Measurements from ENCODE around the gene HSBP1L1. TPM values are rescaled to one million over a fixed set of nuclear protein-coding genes. Genes with fewer than 3 reads are reported as not detected.
A peak's percentile ranks its signal among the peaks of the same experiment; 100 is the strongest.

The HSBP1L1 gene
- total and polyA plus RNA-seq, 2 of the 13 experiments (the other 11 are each of a cell fraction or from before 2014, with no cell fraction given) = 22.6 to 45.1 TPM

DNA sequence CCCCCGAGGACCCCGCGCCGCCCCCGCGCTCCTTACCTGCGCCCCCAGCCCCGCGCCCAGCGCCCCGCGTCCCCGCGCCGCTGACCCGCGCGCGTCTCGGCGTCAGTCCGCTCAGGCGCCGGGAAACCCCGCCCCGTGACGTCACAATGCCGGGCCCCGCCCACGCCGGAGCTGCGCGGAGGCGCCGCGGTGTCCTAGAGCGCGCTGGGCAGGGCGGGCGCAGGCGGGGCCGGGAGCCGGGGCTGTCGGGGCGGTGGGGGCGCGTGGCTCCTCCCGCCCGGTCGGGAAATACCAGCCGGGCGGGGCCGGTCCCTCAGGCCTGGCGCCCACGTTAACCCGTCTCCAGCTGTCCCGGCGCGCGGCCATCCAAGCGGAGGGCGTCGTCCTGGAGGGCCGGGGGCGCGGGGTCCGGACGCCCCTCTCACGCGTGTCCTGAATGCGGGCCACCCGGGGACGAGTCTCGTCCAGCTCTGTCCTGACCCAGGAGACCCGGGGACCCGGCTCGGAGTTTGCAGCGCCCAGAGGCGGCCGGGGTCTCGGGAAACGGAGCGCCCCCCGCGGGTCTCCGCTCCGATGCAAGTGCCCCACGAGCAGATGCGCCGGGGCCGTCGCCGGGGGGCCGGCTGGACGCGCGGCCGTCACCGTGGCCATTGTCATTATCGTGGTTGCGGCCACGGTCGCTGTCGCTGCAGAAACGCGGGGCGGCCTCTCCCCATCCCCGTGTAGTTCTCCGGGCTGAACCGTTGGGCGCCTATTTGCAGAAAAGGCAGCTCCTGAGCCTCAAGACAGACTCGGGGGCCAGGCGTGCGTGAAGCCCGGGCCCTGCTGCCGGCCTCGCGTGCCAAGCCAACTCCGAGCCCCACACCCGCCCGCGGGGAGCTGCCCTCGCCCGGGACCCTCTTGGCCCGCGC, 12.6 kb upstream of the HSBP1L1 start, which contains the start of gene SLC66A2 (continued):
- TF ChIP-seq, protein P1, sequence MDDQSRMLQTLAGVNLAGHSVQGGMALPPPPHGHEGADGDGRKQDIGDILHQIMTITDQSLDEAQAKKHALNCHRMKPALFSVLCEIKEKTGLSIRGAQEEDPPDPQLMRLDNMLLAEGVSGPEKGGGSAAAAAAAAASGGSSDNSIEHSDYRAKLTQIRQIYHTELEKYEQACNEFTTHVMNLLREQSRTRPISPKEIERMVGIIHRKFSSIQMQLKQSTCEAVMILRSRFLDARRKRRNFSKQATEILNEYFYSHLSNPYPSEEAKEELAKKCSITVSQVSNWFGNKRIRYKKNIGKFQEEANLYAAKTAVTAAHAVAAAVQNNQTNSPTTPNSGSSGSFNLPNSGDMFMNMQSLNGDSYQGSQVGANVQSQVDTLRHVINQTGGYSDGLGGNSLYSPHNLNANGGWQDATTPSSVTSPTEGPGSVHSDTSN (CRISPR knock-in tag; IDR thresholded peaks at IDR 0.05; ENCODE audit: borderline replicate concordance) = no peak
- TF ChIP-seq ZNF670 (CRISPR knock-in tag; IDR thresholded peaks at IDR 0.05; ENCODE audit: borderline replicate concordance) (no peak), ZNF331 (CRISPR knock-in tag; IDR thresholded peaks at IDR 0.05) (0 out of 2 replicates have a peak, but pooled peaks have one; percentile 20), YY1 (IDR thresholded peaks at IDR 0.05; ENCODE audit: insufficient read depth, insufficient replicate concordance, low read depth, low read length) (peak; percentile 70), HNRNPK (IDR thresholded peaks at IDR 0.05; ENCODE audit: low read depth, low read length, poor library complexity, severe bottlenecking) (no peak), ZNF839 (CRISPR knock-in tag; IDR thresholded peaks at IDR 0.05; ENCODE audit: borderline replicate concordance) (peak; percentile 46; the same call in 1 of the 2 replicates), JUN (CRISPR knock-in tag; IDR thresholded peaks at IDR 0.05) (no peak), ZNF7 (CRISPR knock-in tag; IDR thresholded peaks at IDR 0.05) (no peak), THAP11 (CRISPR knock-in tag; IDR thresholded peaks at IDR 0.05) (peak; percentile 40; the same call in 1 of the 2 replicates), CEBPG (CRISPR knock-in tag; IDR thresholded peaks at IDR 0.05) (no peak), HDAC2 (CRISPR knock-in tag; IDR thresholded peaks at IDR 0.05) (peak; percentile 30; the same call in 1 of the 2 replicates), EZH2 (conservative IDR thresholded peaks at IDR 0.05; ENCODE audit: low read depth, low read length) (no peak), ZNF891 (CRISPR knock-in tag; IDR thresholded peaks at IDR 0.05) (0 out of 2 replicates have a peak, but pooled peaks have one; percentile 40)
- TF ChIP-seq, protein P2, sequence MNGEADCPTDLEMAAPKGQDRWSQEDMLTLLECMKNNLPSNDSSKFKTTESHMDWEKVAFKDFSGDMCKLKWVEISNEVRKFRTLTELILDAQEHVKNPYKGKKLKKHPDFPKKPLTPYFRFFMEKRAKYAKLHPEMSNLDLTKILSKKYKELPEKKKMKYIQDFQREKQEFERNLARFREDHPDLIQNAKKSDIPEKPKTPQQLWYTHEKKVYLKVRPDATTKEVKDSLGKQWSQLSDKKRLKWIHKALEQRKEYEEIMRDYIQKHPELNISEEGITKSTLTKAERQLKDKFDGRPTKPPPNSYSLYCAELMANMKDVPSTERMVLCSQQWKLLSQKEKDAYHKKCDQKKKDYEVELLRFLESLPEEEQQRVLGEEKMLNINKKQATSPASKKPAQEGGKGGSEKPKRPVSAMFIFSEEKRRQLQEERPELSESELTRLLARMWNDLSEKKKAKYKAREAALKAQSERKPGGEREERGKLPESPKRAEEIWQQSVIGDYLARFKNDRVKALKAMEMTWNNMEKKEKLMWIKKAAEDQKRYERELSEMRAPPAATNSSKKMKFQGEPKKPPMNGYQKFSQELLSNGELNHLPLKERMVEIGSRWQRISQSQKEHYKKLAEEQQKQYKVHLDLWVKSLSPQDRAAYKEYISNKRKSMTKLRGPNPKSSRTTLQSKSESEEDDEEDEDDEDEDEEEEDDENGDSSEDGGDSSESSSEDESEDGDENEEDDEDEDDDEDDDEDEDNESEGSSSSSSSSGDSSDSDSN (CRISPR knock-in tag; IDR thresholded peaks at IDR 0.05) = peak; percentile 37; the same call in 1 of the 2 replicates
- TF ChIP-seq, protein P3, sequence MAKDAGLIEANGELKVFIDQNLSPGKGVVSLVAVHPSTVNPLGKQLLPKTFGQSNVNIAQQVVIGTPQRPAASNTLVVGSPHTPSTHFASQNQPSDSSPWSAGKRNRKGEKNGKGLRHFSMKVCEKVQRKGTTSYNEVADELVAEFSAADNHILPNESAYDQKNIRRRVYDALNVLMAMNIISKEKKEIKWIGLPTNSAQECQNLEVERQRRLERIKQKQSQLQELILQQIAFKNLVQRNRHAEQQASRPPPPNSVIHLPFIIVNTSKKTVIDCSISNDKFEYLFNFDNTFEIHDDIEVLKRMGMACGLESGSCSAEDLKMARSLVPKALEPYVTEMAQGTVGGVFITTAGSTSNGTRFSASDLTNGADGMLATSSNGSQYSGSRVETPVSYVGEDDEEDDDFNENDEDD (CRISPR knock-in tag; IDR thresholded peaks at IDR 0.05; ENCODE audit: borderline replicate concordance) = peak; percentile 10; the same call in 1 of the 2 replicates
- TF ChIP-seq, protein P4, sequence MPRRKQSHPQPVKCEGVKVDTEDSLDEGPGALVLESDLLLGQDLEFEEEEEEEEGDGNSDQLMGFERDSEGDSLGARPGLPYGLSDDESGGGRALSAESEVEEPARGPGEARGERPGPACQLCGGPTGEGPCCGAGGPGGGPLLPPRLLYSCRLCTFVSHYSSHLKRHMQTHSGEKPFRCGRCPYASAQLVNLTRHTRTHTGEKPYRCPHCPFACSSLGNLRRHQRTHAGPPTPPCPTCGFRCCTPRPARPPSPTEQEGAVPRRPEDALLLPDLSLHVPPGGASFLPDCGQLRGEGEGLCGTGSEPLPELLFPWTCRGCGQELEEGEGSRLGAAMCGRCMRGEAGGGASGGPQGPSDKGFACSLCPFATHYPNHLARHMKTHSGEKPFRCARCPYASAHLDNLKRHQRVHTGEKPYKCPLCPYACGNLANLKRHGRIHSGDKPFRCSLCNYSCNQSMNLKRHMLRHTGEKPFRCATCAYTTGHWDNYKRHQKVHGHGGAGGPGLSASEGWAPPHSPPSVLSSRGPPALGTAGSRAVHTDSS (CRISPR knock-in tag; conservative IDR thresholded peaks at IDR 0.05) = no peak
- TF ChIP-seq, protein P5, sequence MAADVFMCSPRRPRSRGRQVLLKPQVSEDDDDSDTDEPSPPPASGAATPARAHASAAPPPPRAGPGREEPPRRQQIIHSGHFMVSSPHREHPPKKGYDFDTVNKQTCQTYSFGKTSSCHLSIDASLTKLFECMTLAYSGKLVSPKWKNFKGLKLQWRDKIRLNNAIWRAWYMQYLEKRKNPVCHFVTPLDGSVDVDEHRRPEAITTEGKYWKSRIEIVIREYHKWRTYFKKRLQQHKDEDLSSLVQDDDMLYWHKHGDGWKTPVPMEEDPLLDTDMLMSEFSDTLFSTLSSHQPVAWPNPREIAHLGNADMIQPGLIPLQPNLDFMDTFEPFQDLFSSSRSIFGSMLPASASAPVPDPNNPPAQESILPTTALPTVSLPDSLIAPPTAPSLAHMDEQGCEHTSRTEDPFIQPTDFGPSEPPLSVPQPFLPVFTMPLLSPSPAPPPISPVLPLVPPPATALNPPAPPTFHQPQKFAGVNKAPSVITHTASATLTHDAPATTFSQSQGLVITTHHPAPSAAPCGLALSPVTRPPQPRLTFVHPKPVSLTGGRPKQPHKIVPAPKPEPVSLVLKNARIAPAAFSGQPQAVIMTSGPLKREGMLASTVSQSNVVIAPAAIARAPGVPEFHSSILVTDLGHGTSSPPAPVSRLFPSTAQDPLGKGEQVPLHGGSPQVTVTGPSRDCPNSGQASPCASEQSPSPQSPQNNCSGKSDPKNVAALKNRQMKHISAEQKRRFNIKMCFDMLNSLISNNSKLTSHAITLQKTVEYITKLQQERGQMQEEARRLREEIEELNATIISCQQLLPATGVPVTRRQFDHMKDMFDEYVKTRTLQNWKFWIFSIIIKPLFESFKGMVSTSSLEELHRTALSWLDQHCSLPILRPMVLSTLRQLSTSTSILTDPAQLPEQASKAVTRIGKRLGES (CRISPR knock-in tag; IDR thresholded peaks at IDR 0.05; ENCODE audit: borderline replicate concordance) = no peak

Data from HepG2 (cell line).